ENCODE data around the gene AMOT. TPM values are rescaled to one million over a fixed set of nuclear protein-coding genes. Genes with fewer than 3 reads are reported as not detected.
"Not testable (repeated sequence)": the region's sequence is repeated elsewhere in the genome, so short reads cannot be mapped to it uniquely, and the experiment has no call there.

Gene AMOT
- total RNA-seq, 2 experiments from 2014 or later: 1.5 TPM

GRCh38 chrX:112854901-112855300 lies 14.3 kb upstream of the AMOT start:
- H3K36me3 Mint-ChIP-seq (ENCODE audit: low read depth); DNase-seq; intact Hi-C loops (cut with micrococcal nuclease); H3K27me3 Mint-ChIP-seq (ENCODE audit: low read depth); H3K9me3 Mint-ChIP-seq; H3K27ac Mint-ChIP-seq; H3K4me1 Mint-ChIP-seq (ENCODE audit: low read depth); CTCF ChIA-PET; H3K4me3 Mint-ChIP-seq: not testable (repeated sequence)

- no peak for DNase-seq
- Mint-ChIP-seq H3K36me3 (ENCODE audit: low read depth) (no peaks in the 10 kb centered on the region), H3K4me1 (ENCODE audit: low read depth) (peaks cover 10% of the 10 kb centered on the region), H3K27ac (no peak overlapping the region), H3K4me3 (no peak overlapping the region), H3K27me3 (ENCODE audit: low read depth) (no peaks in the 10 kb centered on the region), H3K9me3 (no peaks in the 10 kb centered on the region)
- CTCF ChIA-PET: interaction anchor here (0.6 kb wide), 1 partner anchor 714 kb away, joined by 4 read pairs; no protein-coding TSS in a partner anchor
- intact Hi-C loops (cut with micrococcal nuclease): no loop called here
These were observed 12.2 kb upstream of the AMOT start for GRCh38 chrX:112852851-112853250.

GRCh38 chrX:112851806-112852205 lies 11.2 kb upstream of the AMOT start:
- intact Hi-C loops (cut with micrococcal nuclease): no loop called here
- Mint-ChIP-seq H3K27ac (no peak overlapping the region), H3K36me3 (ENCODE audit: low read depth) (no peaks in the 10 kb centered on the region), H3K27me3 (ENCODE audit: low read depth) (no peaks in the 10 kb centered on the region), H3K4me1 (ENCODE audit: low read depth) (peaks cover 6% of the 10 kb centered on the region), H3K9me3 (no peaks in the 10 kb centered on the region), H3K4me3 (no peak overlapping the region)
- no peak for DNase-seq
- CTCF ChIA-PET: interaction anchor here (0.6 kb wide), 1 partner anchor 673 kb away, joined by 3 read pairs; no protein-coding TSS in a partner anchor

- Mint-ChIP-seq H3K9me3 (no peaks in the 10 kb centered on the region), H3K27ac (no peak overlapping the region), H3K4me3 (no peak overlapping the region), H3K4me1 (ENCODE audit: low read depth) (peaks cover 6% of the 10 kb centered on the region), H3K27me3 (ENCODE audit: low read depth) (no peaks in the 10 kb centered on the region), H3K36me3 (ENCODE audit: low read depth) (no peaks in the 10 kb centered on the region)
- peak; percentile 4 for DNase-seq
- intact Hi-C loops (cut with micrococcal nuclease): no loop called here
- CTCF ChIA-PET: interaction anchor here (0.6 kb wide), 1 partner anchor 673 kb away, joined by 3 read pairs; no protein-coding TSS in a partner anchor
These were observed 10.6 kb upstream of the AMOT start for GRCh38 chrX:112851161-112851779.

- no peaks in the 10 kb centered on the region for H3K27me3 Mint-ChIP-seq (ENCODE audit: low read depth)
- intact Hi-C loops (cut with micrococcal nuclease): no loop called here
- no peak overlapping the region for H3K4me3 Mint-ChIP-seq
- H3K9me3 Mint-ChIP-seq: no peaks in the 10 kb centered on the region
- H3K4me1 Mint-ChIP-seq (ENCODE audit: low read depth): peaks cover 12% of the 10 kb centered on the region
- CTCF ChIA-PET: no interaction called here
- H3K36me3 Mint-ChIP-seq (ENCODE audit: low read depth): no peaks in the 10 kb centered on the region
- no peak for DNase-seq
- no peak overlapping the region for H3K27ac Mint-ChIP-seq
These were observed 8.4 kb upstream of the AMOT start for GRCh38 chrX:112849016-112849415.

GRCh38 chrX:112846782-112847181 lies 6.2 kb upstream of the AMOT start:
- no peak for DNase-seq
- H3K27ac Mint-ChIP-seq: no peak overlapping the region
- no peaks in the 10 kb centered on the region for H3K27me3 Mint-ChIP-seq (ENCODE audit: low read depth)
- CTCF ChIA-PET: no interaction called here
- intact Hi-C loops (cut with micrococcal nuclease): no loop called here
- no peaks in the 10 kb centered on the region for H3K36me3 Mint-ChIP-seq (ENCODE audit: low read depth)
- H3K4me3 Mint-ChIP-seq: no peak overlapping the region
- H3K9me3 Mint-ChIP-seq: no peaks in the 10 kb centered on the region
- peaks cover 12% of the 10 kb centered on the region for H3K4me1 Mint-ChIP-seq (ENCODE audit: low read depth)

- Mint-ChIP-seq H3K4me3 (no peak overlapping the region), H3K36me3 (ENCODE audit: low read depth) (no peaks in the 10 kb centered on the region), H3K4me1 (ENCODE audit: low read depth) (peaks cover 8% of the 10 kb centered on the region), H3K27me3 (ENCODE audit: low read depth) (no peaks in the 10 kb centered on the region), H3K9me3 (no peaks in the 10 kb centered on the region), H3K27ac (no peak overlapping the region)
- intact Hi-C loops (cut with micrococcal nuclease): no loop called here
- DNase-seq: no peak
- CTCF ChIA-PET: no interaction called here
These were observed 5.6 kb upstream of the AMOT start for GRCh38 chrX:112846187-112846586.

GRCh38 chrX:112844250-112844649 lies 3.6 kb upstream of the AMOT start:
- H3K4me1 Mint-ChIP-seq (ENCODE audit: low read depth): peaks cover 11% of the 10 kb centered on the region
- no peaks in the 10 kb centered on the region for H3K36me3 Mint-ChIP-seq (ENCODE audit: low read depth)
- peak; percentile 13 for DNase-seq
- CTCF ChIA-PET: no interaction called here
- H3K9me3 Mint-ChIP-seq: no peaks in the 10 kb centered on the region
- no peak overlapping the region for H3K4me3 Mint-ChIP-seq
- intact Hi-C loops (cut with micrococcal nuclease): loop anchor here (5.0 kb wide), 1 partner anchor 1162 kb away; the partner anchor contains the start of gene ALG13
- H3K27ac Mint-ChIP-seq: no peak overlapping the region
- no peaks in the 10 kb centered on the region for H3K27me3 Mint-ChIP-seq (ENCODE audit: low read depth)

GRCh38 chrX:112841820-112842157 lies 1.2 kb upstream of the AMOT start:
- no peaks in the 10 kb centered on the region for H3K36me3 Mint-ChIP-seq (ENCODE audit: low read depth)
- intact Hi-C loops (cut with micrococcal nuclease): loop anchor here (2.0 to 5.0 kb wide), 2 partner anchors 163 to 1159 kb away; partner anchors contain the start of genes ALG13 and LHFPL1
- CTCF ChIA-PET: no interaction called here
- no peaks in the 10 kb centered on the region for H3K9me3 Mint-ChIP-seq
- peak overlapping the region; percentile 55 for H3K4me3 Mint-ChIP-seq
- peaks cover 11% of the 10 kb centered on the region for H3K4me1 Mint-ChIP-seq (ENCODE audit: low read depth)
- H3K27me3 Mint-ChIP-seq (ENCODE audit: low read depth): no peaks in the 10 kb centered on the region
- no peak for DNase-seq
- H3K27ac Mint-ChIP-seq: no peak overlapping the region

GRCh38 chrX:112841114-112841819 lies 636 bp upstream of the AMOT start:
- no peak overlapping the region for H3K27ac Mint-ChIP-seq
- intact Hi-C loops (cut with micrococcal nuclease): loop anchor here (2.0 to 5.0 kb wide), 2 partner anchors 162 to 1159 kb away; partner anchors contain the start of genes ALG13 and LHFPL1
- no peaks in the 10 kb centered on the region for H3K36me3 Mint-ChIP-seq (ENCODE audit: low read depth)
- CTCF ChIA-PET: no interaction called here
- peak overlapping the region; percentile 80 for H3K4me3 Mint-ChIP-seq
- no peaks in the 10 kb centered on the region for H3K9me3 Mint-ChIP-seq
- H3K27me3 Mint-ChIP-seq (ENCODE audit: low read depth): no peaks in the 10 kb centered on the region
- peak; percentile 77 for DNase-seq
- peaks cover 11% of the 10 kb centered on the region for H3K4me1 Mint-ChIP-seq (ENCODE audit: low read depth)

- intact Hi-C loops (cut with micrococcal nuclease): loop anchor here (2.0 to 5.0 kb wide), 2 partner anchors 161 to 1158 kb away; partner anchors contain the start of genes ALG13 and LHFPL1
- Mint-ChIP-seq H3K36me3 (ENCODE audit: low read depth) (no peaks in the 10 kb centered on the region), H3K9me3 (no peaks in the 10 kb centered on the region), H3K4me3 (peak overlapping the region; percentile 80), H3K27ac (no peak overlapping the region), H3K4me1 (ENCODE audit: low read depth) (peaks cover 11% of the 10 kb centered on the region), H3K27me3 (ENCODE audit: low read depth) (no peaks in the 10 kb centered on the region)
- CTCF ChIA-PET: no interaction called here
- no peak for DNase-seq
These were observed 775 bp downstream of the AMOT start for GRCh38 chrX:112839856-112840255.

- Mint-ChIP-seq H3K4me3 (no peak overlapping the region), H3K36me3 (ENCODE audit: low read depth) (no peaks in the 10 kb centered on the region), H3K27ac (no peak overlapping the region), H3K9me3 (no peaks in the 10 kb centered on the region), H3K27me3 (ENCODE audit: low read depth) (no peaks in the 10 kb centered on the region), H3K4me1 (ENCODE audit: low read depth) (peaks cover 6% of the 10 kb centered on the region)
- DNase-seq: no peak
- intact Hi-C loops (cut with micrococcal nuclease): no loop called here
- CTCF ChIA-PET: no interaction called here
These were observed 3.1 kb downstream of the AMOT start for GRCh38 chrX:112837531-112837930.

GRCh38 chrX:112835019-112835418 lies 5.6 kb downstream of the AMOT start:
- CTCF ChIA-PET: no interaction called here
- H3K4me3 Mint-ChIP-seq: no peak overlapping the region
- no peak overlapping the region for H3K27ac Mint-ChIP-seq
- intact Hi-C loops (cut with micrococcal nuclease): no loop called here
- no peaks in the 10 kb centered on the region for H3K27me3 Mint-ChIP-seq (ENCODE audit: low read depth)
- DNase-seq: no peak
- no peaks in the 10 kb centered on the region for H3K9me3 Mint-ChIP-seq
- H3K4me1 Mint-ChIP-seq (ENCODE audit: low read depth): peaks cover 3% of the 10 kb centered on the region
- H3K36me3 Mint-ChIP-seq (ENCODE audit: low read depth): no peaks in the 10 kb centered on the region

Data from activated naive CD4-positive, alpha-beta T cell treated with anti-CD3 and anti-CD28 coated beads for 36 hours (primary cell).